ENCODE data around the gene ZBTB12.

GRCh38 chr6:31940256-31940664 is 38.4 kb upstream of the ZBTB12 start:
- no peak for TF ChIP-seq CTCF (IDR thresholded peaks at IDR 0.05)
- TF ChIP-seq POLR2A (IDR thresholded peaks at IDR 0.05) = no peak

Data from esophagus squamous epithelium (tissue), 4 donors.